Chondrocyte (in vitro differentiated cells): ENCODE measurements around the gene UNG. TPM values are rescaled to one million over a fixed set of nuclear protein-coding genes. Genes with fewer than 3 reads are reported as not detected.
A peak's percentile ranks its signal among the peaks of the same experiment; 100 is the strongest.

Source experiments
- DNase-seq: peaks from one replicate; pipeline ENCODE4 v3.0.0; 2021; ENCODE audit warnings: mixed read lengths, low spot score
- H3K27ac Mint-ChIP-seq: one replicate; pipeline ENCODE4 v1.8.0; 2021; ENCODE audit warnings: mild to moderate bottlenecking, moderate library complexity, mixed read lengths; ENCODE audit not compliant: unreplicated experiment
- H3K27me3 Mint-ChIP-seq: 2 replicates; pipeline ENCODE4 v1.8.0; 2021; ENCODE audit warnings: low read depth, mixed read lengths
- H3K36me3 Mint-ChIP-seq: 2 replicates; pipeline ENCODE4 v1.8.0; 2021; ENCODE audit warnings: low read depth, mixed read lengths
- H3K4me1 Mint-ChIP-seq: 2 replicates; pipeline ENCODE4 v1.8.0; 2021; ENCODE audit warnings: low read depth, mild to moderate bottlenecking, mixed read lengths
- H3K4me3 Mint-ChIP-seq: one replicate; pipeline ENCODE4 v1.8.0; 2021; ENCODE audit warnings: mild to moderate bottlenecking, moderate library complexity, mixed read lengths; ENCODE audit not compliant: unreplicated experiment
- H3K9me3 Mint-ChIP-seq: 2 replicates; pipeline ENCODE4 v1.8.0; 2021; ENCODE audit warnings: low read depth, mixed read lengths
- total RNA-seq: library from RNA; stranded (reverse); gene quantifications from 3 replicates; pipeline ENCODE4 v1.2.1, GENCODE V29; 2021
- TF ChIP-seq, protein P1 (sequence below): fragments of 200-600 bp; sonication (generic); IDR thresholded peaks from 2 replicates; pipeline ENCODE4 v1.5.0; 2021; ENCODE audit warnings: antibody characterized with exemption, mild to moderate bottlenecking, moderate library complexity

The UNG gene
- total RNA-seq, 1 donor from 2014 or later: 13.6 TPM

GRCh38 chr12:109151457-109151856 lies 54.1 kb downstream of the UNG start:
- no peak overlapping the region for H3K27ac Mint-ChIP-seq
- H3K4me1 Mint-ChIP-seq: peaks cover 15% of the 10 kb centered on the region
- TF ChIP-seq, protein P1, sequence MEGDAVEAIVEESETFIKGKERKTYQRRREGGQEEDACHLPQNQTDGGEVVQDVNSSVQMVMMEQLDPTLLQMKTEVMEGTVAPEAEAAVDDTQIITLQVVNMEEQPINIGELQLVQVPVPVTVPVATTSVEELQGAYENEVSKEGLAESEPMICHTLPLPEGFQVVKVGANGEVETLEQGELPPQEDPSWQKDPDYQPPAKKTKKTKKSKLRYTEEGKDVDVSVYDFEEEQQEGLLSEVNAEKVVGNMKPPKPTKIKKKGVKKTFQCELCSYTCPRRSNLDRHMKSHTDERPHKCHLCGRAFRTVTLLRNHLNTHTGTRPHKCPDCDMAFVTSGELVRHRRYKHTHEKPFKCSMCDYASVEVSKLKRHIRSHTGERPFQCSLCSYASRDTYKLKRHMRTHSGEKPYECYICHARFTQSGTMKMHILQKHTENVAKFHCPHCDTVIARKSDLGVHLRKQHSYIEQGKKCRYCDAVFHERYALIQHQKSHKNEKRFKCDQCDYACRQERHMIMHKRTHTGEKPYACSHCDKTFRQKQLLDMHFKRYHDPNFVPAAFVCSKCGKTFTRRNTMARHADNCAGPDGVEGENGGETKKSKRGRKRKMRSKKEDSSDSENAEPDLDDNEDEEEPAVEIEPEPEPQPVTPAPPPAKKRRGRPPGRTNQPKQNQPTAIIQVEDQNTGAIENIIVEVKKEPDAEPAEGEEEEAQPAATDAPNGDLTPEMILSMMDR: no peak
- H3K9me3 Mint-ChIP-seq: no peaks in the 10 kb centered on the region
- H3K27me3 Mint-ChIP-seq: peaks cover 16% of the 10 kb centered on the region
- no peak for DNase-seq
- H3K36me3 Mint-ChIP-seq: peaks cover 2% of the 10 kb centered on the region
- no peak overlapping the region for H3K4me3 Mint-ChIP-seq

GRCh38 chr12:109153821-109154441 lies 56.5 kb downstream of the UNG start:
- no peak overlapping the region for H3K27ac Mint-ChIP-seq
- H3K36me3 Mint-ChIP-seq: no peaks in the 10 kb centered on the region
- TF ChIP-seq, protein P1: no peak
- H3K4me3 Mint-ChIP-seq: peak overlapping the region; percentile 78
- DNase-seq: no peak
- H3K4me1 Mint-ChIP-seq: peaks cover 15% of the 10 kb centered on the region
- no peaks in the 10 kb centered on the region for H3K9me3 Mint-ChIP-seq
- peaks cover 16% of the 10 kb centered on the region for H3K27me3 Mint-ChIP-seq

DNA sequence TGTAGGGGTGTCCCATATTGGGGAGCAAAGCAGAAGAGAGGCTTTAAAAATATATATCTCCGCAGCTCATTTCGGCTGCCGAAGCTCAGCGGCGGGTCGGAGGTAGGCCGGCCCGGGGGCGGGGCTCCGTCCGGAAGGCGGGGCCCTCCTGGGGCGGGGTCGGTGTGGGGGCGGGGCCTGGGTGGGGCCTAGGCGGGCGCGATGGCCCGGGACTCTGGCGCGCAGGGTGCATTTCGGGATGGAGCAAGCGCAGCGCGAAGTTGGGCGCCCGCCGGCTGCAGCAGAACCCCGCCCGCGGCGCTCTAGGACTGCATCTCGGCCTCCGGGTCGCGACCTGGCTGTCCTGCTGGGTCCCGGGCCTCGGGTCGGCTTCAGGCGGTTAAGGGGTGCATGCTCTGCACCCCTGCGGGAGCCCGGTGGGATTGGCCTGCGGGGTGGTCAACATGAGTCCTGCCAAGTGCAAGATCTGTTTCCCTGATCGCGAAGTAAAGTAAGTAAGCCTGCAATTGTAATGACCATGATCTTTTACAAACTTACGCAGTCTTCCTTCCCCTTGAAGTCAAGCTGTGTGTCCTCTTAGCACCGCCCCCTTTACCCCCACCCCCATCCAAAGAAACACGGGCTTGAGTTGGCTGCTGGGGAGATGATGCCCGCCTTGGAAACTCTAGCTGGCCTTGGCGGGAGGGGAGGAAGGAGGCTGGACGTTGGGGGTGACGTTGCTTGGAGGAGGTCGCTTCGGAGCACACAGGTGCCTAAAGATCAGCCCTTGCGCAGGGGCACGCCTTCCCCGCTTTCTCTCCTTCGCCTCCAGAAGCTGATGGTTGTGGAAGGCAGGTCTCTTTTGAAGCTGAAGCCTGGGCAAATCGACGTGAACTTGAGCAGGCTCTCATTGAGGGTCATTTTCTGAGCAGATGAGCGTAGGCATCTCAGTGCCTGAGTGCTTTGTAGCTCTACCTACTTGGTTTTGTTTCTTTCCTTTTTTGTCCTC lies 57.3 kb downstream of the UNG start:
- Mint-ChIP-seq H3K27ac (peak overlapping the region; percentile 38), H3K27me3 (peaks cover 11% of the 10 kb centered on the region), H3K4me1 (peaks cover 15% of the 10 kb centered on the region), H3K4me3 (peak overlapping the region; percentile 78), H3K9me3 (no peaks in the 10 kb centered on the region), H3K36me3 (no peaks in the 10 kb centered on the region)
- TF ChIP-seq, protein P1: no peak
- DNase-seq: no peak

- TF ChIP-seq, protein P1: no peak
- H3K27ac Mint-ChIP-seq: no peak overlapping the region
Measured at GRCh38 chr12:109156036-109156435, 58.6 kb downstream of the UNG start.

GRCh38 chr12:109156586-109156985 lies 59.2 kb downstream of the UNG start:
- DNase-seq: no peak
- H3K36me3 Mint-ChIP-seq: no peaks in the 10 kb centered on the region
- peaks cover 3% of the 10 kb centered on the region for H3K27me3 Mint-ChIP-seq
- H3K9me3 Mint-ChIP-seq: no peaks in the 10 kb centered on the region
- no peak overlapping the region for H3K27ac Mint-ChIP-seq
- TF ChIP-seq, protein P1: no peak
- no peak overlapping the region for H3K4me3 Mint-ChIP-seq
- H3K4me1 Mint-ChIP-seq: peaks cover 15% of the 10 kb centered on the region

More at GRCh38 chr12:109156036-109156435, 58.6 kb downstream of the UNG start:
- Mint-ChIP-seq H3K4me1 (peaks cover 15% of the 10 kb centered on the region), H3K4me3 (no peak overlapping the region), H3K36me3 (no peaks in the 10 kb centered on the region), H3K27me3 (peaks cover 3% of the 10 kb centered on the region), H3K9me3 (no peaks in the 10 kb centered on the region)
- DNase-seq: no peak
